GM10266 (cell line): Measurements from ENCODE around the gene NTSR2.

Source experiments
- DNase-seq: peaks from one replicate; pipeline ENCODE4 v3.0.0; 2012; ENCODE audit errors: extremely low spot score
- CTCF ChIP-seq: IDR thresholded peaks from 2 replicates; pipeline ENCODE4 v1.5.1; 2012; ENCODE audit warnings: mild to moderate bottlenecking, low read depth; ENCODE audit not compliant: control insufficient read depth, insufficient read depth; ENCODE audit errors: missing control alignments

NTSR2 gene

GRCh38 chr2:11634584-11634983, 35.4 kb downstream of the NTSR2 start:
- DNase-seq = no peak
- TF ChIP-seq CTCF = no peak

DNA sequence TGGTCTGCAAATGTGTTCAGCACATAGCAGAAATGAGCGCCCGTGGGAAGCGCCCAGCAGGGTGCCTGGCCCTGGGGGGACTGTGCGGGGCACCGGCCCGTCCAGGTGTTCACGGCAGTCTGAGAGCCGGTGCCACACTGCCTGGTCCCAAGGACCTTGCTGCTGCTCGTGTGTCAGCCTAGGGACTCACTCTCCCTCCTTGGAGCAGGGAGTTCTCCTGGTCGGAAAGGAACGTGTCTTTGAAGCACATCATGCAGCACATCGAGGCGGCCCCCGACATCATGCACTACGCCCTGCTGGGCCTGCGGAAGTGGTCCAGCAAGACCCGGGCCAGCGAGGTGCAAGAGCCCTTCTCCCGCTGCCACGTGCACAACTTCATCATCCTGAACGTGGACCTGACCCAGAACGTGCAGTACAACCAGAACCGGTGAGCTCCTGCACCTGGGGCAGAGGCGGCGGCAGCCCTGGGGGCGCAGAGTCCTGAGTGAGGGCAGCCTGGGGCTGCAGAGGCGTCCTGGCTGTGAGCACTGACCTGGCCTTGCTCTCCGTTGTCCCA, 36.0 kb downstream of the NTSR2 start:
- TF ChIP-seq CTCF = no peak
- no peak for DNase-seq

DNA sequence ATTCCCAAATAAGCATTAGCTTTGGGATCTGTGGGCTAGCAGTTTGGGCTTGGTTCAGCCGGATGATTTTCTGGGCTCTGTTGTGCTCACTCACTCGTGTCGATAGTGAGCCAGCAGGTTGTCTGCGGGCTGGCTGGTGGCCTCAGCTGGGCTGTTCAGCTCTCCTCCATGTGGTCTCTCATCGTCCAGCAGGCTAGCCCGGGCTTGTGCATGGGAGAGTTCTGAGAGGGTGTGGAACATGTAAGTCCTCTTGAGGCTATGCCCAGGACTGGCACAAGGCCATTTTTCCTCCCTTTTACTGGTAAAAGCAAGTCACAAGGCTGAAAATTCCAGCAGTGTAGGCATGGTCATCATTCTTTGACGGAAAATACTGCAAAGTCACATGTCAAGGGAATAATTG, 38.5 kb downstream of the NTSR2 start:
- no peak for TF ChIP-seq CTCF
- DNase-seq = no peak

- TF ChIP-seq CTCF = no peak
Observed at GRCh38 chr2:11630855-11631254, 39.1 kb downstream of the NTSR2 start.

DNA sequence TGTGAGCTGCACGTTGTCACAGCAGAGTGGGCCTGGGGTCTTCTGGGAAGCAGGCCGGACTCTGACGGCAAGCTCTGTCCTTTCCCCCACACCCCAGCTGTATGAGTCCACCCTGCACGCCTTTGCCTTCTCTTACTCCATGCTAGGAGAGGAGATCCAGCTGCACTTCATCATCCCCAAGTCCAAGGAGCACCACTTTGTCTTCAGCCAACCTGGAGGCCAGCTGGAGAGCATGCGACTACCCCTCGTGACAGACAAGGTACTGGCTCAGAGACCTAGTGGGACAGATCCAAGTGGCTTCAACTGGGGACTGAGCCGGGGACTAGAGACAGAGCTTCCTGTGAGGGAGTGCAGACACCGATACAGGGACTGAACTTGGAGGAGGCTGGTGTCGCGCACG, 40.1 kb downstream of the NTSR2 start:
- TF ChIP-seq CTCF = no peak
- DNase-seq = no peak

More at GRCh38 chr2:11630855-11631254, 39.1 kb downstream of the NTSR2 start:
- no peak for DNase-seq

DNA sequence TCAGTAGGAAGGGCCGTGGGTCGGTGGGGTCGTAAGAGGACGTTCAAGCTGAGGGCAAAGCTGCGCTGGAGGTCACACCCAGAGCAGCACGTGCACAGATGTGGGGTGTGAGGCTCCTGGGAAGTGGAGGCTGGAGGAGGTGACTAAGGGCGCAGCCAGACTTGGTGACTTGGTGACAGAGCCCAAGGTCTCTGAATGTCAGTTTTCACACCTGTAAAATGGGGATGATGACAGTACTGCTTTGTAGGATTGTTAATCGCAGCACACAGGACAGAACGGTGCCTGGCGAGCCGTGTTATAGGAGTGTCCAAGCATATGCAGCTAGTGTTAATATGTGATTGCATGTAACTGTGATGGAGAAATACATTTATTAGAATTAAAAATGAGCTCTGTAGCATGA, 40.8 kb downstream of the NTSR2 start:
- TF ChIP-seq CTCF = no peak
- DNase-seq = no peak

DNA sequence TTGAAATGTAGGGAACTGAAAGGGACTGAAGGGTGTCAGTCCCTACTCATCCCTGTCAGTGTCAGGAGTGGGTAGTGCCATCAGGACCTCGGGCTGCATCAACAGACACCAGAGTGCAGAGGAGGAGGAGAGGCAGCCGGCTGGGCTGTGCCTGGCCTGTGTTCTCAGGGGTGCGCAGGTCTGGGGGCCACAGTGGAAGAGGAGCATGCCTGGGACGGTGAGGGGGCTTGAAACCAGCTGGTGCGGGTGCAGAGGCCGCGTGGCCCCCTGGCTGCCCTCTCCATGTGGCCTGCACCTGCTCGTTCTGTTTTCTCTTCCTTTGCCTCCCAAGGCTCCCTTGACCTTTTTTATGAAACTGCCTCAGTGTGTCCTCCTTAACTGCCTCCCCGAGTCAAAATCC, 41.3 kb downstream of the NTSR2 start:
- DNase-seq = no peak
- TF ChIP-seq CTCF = no peak
